Breast epithelium (tissue), 4 donors: ENCODE measurements around the gene GFOD1. TPM values are rescaled to one million over a fixed set of nuclear protein-coding genes. Genes with fewer than 3 reads are reported as not detected.

ENCODE experiments used
- DNase-seq, 2 donors: peaks; one replicate each; pipeline ENCODE4 v3.0.0-alpha.2; 2019; ENCODE audit warnings: low spot score in 2 of 2
- H3K27ac ChIP-seq, 2 donors: fragments of 200-600 bp; sonication (generic) in 1 of 2; one replicate each; pipeline ENCODE4 v1.5.1; 2016 to 2019; ENCODE audit warnings: mild to moderate bottlenecking in 1 of 2
- H3K27me3 ChIP-seq, 2 donors: fragments of 200-600 bp; sonication (generic) in 1 of 2; one replicate each; pipeline versions ENCODE4 v1.5.1 to v1.6.0; 2017 to 2019; ENCODE audit warnings: control low read depth in 1 of 2, mild to moderate bottlenecking in 1 of 2
- H3K36me3 ChIP-seq: fragments of 200-600 bp; one replicate; pipeline ENCODE4 v1.5.1; 2019
- H3K4me1 ChIP-seq, 2 donors: fragments of 200-600 bp; sonication (generic); one replicate each; pipeline ENCODE4 v1.5.1; 2016 to 2019; ENCODE audit warnings: control low read depth in 1 of 2
- H3K4me3 ChIP-seq, 3 donors: fragments of 200-600 bp; sonication (generic); 1 replicate in 2 of 3; 2 replicates in 1 of 3; pipeline ENCODE4 v1.5.1; 2016 to 2019; ENCODE audit warnings: mild to moderate bottlenecking in 3 of 3, moderate library complexity in 2 of 3
- H3K9me3 ChIP-seq, 2 donors: fragments of 200-600 bp; sonication (generic) in 1 of 2; one replicate each; pipeline ENCODE4 v1.5.1; 2016 to 2019; ENCODE audit warnings: control low read depth in 1 of 2
- CTCF ChIP-seq, 3 donors: fragments of 450-650 bp; IDR thresholded peaks; one replicate each; pipeline ENCODE4 v1.5.1; 2016 to 2017; ENCODE audit warnings: antibody characterized with exemption in 3 of 3, mild to moderate bottlenecking in 3 of 3, moderate library complexity in 3 of 3
- POLR2A ChIP-seq: fragments of 450-650 bp; IDR thresholded peaks from one replicate; pipeline ENCODE4 v1.6.1; 2016; ENCODE audit warnings: antibody characterized with exemption, mild to moderate bottlenecking, moderate library complexity
- POLR2AphosphoS5 ChIP-seq, 3 donors: sonication (generic); formaldehyde crosslinking; IDR thresholded peaks; one replicate each; pipeline ENCODE4 v1.6.1; 2017; ENCODE audit warnings: antibody characterized with exemption in 3 of 3
- intact Hi-C: fragments of 100-400 bp; cut with DNase I; formaldehyde crosslinking; loops from one replicate; pipeline ENCODE4 v1.15.1; 2023; ENCODE audit warnings: low total_unique reads
- total RNA-seq, 3 donors: library from RNA; depleted of rRNA; stranded (reverse); fragments of >200 nt; gene quantifications; one replicate each; pipeline ENCODE4 v1.1.0, GENCODE V29; 2016

The GFOD1 gene
- total RNA-seq, 3 donors from 2014 or later, result 11.6 to 33.3 (median 23.3) TPM

DNA sequence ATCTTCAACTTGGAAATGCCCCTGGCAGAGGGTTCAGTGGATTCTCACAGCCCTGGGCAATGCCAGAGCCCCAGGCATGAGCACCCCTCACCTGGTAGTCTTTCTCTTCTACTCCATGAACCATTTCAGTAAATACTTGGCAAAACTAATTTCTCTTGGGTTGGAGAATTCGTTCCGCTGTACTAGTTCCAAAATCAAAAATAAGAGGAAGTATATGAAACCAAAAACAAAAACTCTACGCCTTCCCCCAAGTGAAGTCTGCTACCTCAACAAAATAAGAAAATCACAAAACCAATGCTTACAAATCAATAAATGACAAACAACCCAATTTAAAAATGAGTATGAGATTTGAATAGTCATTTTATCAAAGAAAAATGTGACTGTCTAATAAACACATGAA lies 12.6 kb downstream of the GFOD1 start:
- H3K4me3 ChIP-seq, result no peak overlapping the region
- no peaks in the 10 kb centered on the region for H3K9me3 ChIP-seq
- no peak overlapping the region for H3K27ac ChIP-seq
- H3K27me3 ChIP-seq, result no peaks in the 10 kb centered on the region
- intact Hi-C loops, result no loop called here
- no peaks in the 10 kb centered on the region for H3K36me3 ChIP-seq
- no peak for DNase-seq
- no peaks in the 10 kb centered on the region for H3K4me1 ChIP-seq
- no peak for TF ChIP-seq CTCF (IDR thresholded peaks at IDR 0.05)
- TF ChIP-seq POLR2A, result no peak
- no peak for TF ChIP-seq POLR2AphosphoS5 (IDR thresholded peaks at IDR 0.05)

DNA sequence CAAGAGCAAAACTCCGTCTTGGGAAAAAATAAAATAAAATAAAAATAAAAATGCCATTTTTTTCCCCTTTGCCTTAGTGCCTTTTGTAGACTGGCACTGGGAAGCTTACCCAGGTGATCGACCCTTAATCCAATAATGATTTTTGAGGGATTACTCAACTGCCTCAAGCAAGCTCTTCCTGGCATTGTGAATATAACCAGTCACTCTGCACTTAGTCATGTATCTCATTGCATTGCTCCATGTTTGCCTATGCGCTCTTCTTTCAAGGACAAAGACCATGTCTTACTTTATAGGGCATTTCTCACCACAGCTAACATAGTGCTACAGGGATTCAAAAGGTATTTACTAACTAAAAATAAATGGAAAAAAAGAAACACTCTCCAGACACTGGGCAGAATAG lies 13.0 kb downstream of the GFOD1 start:
- H3K27ac ChIP-seq, result no peak overlapping the region
- no peak for TF ChIP-seq POLR2AphosphoS5 (IDR thresholded peaks at IDR 0.05)
- TF ChIP-seq POLR2A, result no peak
- TF ChIP-seq CTCF (IDR thresholded peaks at IDR 0.05), result no peak
- H3K4me1 ChIP-seq, result no peaks in the 10 kb centered on the region
- no peaks in the 10 kb centered on the region for H3K9me3 ChIP-seq
- H3K27me3 ChIP-seq, result no peaks in the 10 kb centered on the region
- no peak overlapping the region for H3K4me3 ChIP-seq
- H3K36me3 ChIP-seq, result no peaks in the 10 kb centered on the region
- intact Hi-C loops, result no loop called here
- DNase-seq, result no peak

GRCh38 chr6:13473768-13474165 lies 13.6 kb downstream of the GFOD1 start:
- intact Hi-C loops, result no loop called here
- Histone ChIP-seq H3K27ac (no peak overlapping the region), H3K9me3 (no peaks in the 10 kb centered on the region), H3K4me1 (no peaks in the 10 kb centered on the region), H3K36me3 (no peaks in the 10 kb centered on the region), H3K27me3 (no peaks in the 10 kb centered on the region), H3K4me3 (no peak overlapping the region)
- TF ChIP-seq POLR2AphosphoS5 (IDR thresholded peaks at IDR 0.05), result no peak
- TF ChIP-seq CTCF (IDR thresholded peaks at IDR 0.05), result no peak
- no peak for TF ChIP-seq POLR2A
- no peak for DNase-seq

DNA sequence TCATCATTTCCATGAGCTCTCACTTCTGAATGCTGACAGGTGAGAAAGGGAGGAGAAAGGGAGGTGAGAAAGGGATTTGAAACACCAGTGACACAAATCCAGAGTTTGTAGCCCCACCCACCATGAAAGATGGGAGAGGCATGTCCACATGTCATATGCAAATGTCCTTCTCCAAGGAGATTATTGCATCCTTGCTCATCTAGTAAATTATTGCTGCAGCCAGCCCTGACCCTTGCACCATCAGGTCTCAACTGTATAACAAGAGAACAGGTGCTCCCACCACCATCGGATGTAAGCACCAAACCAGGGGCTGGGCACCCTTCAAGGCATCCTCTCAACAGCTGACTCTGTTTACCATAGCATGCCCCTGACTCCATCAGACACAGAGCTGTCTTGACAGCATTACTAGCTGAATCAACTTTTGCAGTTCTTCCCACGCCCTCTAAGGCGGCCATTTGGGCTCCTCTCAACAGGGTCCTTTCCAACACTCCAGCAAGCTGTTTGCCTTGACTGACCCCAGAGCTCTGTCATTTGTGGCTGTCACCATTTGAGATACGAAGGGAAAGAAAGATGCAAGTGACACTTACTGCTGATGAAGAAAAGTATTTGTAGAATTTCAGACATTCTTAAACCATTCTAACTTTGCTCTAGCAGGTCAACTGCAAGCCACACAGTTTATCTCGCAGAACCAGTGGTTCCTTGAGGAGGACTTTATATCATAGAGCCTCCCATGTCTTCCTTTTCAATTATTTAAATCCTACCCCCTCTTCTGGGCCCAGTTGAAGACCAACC lies 14.2 kb downstream of the GFOD1 start:
- Histone ChIP-seq H3K4me3 (no peak overlapping the region), H3K36me3 (no peaks in the 10 kb centered on the region), H3K9me3 (no peaks in the 10 kb centered on the region), H3K27ac (no peak overlapping the region), H3K4me1 (no peaks in the 10 kb centered on the region), H3K27me3 (no peaks in the 10 kb centered on the region)
- no peak for DNase-seq
- TF ChIP-seq POLR2AphosphoS5 (IDR thresholded peaks at IDR 0.05), result no peak
- no peak for TF ChIP-seq POLR2A
- TF ChIP-seq CTCF (IDR thresholded peaks at IDR 0.05), result no peak
- intact Hi-C loops, result no loop called here

DNA sequence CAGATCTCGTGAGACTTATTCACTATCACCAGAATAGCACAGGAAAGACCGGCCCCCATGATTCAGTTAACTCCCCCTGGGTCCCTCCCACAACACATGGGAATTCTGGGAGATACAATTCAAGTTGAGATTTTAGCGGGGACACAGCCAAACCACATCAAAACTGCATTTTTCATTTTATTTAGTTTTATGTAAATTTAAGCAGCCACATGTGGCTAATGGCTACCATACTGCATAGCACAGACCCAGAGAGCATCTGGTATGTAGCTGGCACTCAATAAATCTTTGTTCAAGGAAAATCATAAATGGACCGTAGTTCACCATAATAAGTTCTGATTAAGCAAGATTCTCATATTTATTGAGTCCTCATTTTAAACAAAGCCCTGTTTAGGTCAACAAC lies 15.3 kb downstream of the GFOD1 start:
- no peak for DNase-seq
- H3K4me1 ChIP-seq, result no peaks in the 10 kb centered on the region
- TF ChIP-seq CTCF (IDR thresholded peaks at IDR 0.05), result no peak
- no peak for TF ChIP-seq POLR2AphosphoS5 (IDR thresholded peaks at IDR 0.05)
- no peak for TF ChIP-seq POLR2A
- H3K27ac ChIP-seq, result no peak overlapping the region
- H3K9me3 ChIP-seq, result no peaks in the 10 kb centered on the region
- H3K36me3 ChIP-seq, result no peaks in the 10 kb centered on the region
- no peaks in the 10 kb centered on the region for H3K27me3 ChIP-seq
- H3K4me3 ChIP-seq, result no peak overlapping the region
- intact Hi-C loops, result no loop called here
